ENCODE measurements around the gene HACL1. TPM values are rescaled to one million over a fixed set of nuclear protein-coding genes. Genes with fewer than 3 reads are reported as not detected.

The HACL1 gene
- total RNA-seq, 2 experiments from 2014 or later = 23.1 to 25.5 TPM

GRCh38 chr3:15513810-15514662 is 87.3 kb downstream of the HACL1 start:
- CTCF ChIA-PET = interaction anchor here (0.6 to 1.7 kb wide), 4 partner anchors 9 to 235 kb away, joined by 3 to 6 read pairs (median 3); no protein-coding TSS in a partner anchor
- POLR2A ChIA-PET = no interaction called here
- H3K27ac Mint-ChIP-seq = no peak overlapping the region
- no peak for DNase-seq
- H3K9me3 Mint-ChIP-seq = no peaks in the 10 kb centered on the region
- H3K36me3 Mint-ChIP-seq (ENCODE audit: low read depth) = no peaks in the 10 kb centered on the region
- peaks cover 3% of the 10 kb centered on the region for H3K27me3 Mint-ChIP-seq
- no peak overlapping the region for H3K4me3 Mint-ChIP-seq
- H3K4me1 Mint-ChIP-seq = peaks cover 13% of the 10 kb centered on the region

DNA sequence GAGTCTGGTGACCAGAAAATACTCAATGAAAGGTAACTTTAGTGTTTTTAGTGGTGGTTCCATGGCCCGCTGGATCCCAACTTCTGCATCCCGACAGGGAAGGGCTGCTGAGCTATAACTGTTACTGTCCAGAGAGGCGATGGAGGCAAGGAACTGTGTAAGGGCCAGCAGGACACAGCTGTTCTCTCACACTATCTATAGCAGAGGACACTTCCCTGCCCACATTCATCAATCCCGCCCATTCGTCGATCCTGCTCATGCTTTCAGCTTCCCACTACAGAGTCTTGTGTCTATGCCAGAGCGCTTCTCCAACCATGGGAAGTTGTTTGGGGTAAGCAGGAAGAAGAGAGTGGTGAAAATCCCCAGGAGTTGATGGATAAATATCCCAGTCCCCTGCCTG is 88.3 kb downstream of the HACL1 start:
- no peak for DNase-seq
- POLR2A ChIA-PET = no interaction called here
- Mint-ChIP-seq H3K27me3 (peaks cover 3% of the 10 kb centered on the region), H3K9me3 (no peaks in the 10 kb centered on the region), H3K4me1 (peaks cover 13% of the 10 kb centered on the region), H3K36me3 (ENCODE audit: low read depth) (no peaks in the 10 kb centered on the region), H3K27ac (no peak overlapping the region), H3K4me3 (no peak overlapping the region)
- CTCF ChIA-PET = interaction anchor here (1.0 kb wide), 1 partner anchor 16 kb away, joined by 3 read pairs; no protein-coding TSS in a partner anchor

- POLR2A ChIA-PET = no interaction called here
- H3K27me3 Mint-ChIP-seq = peaks cover 3% of the 10 kb centered on the region
- H3K36me3 Mint-ChIP-seq (ENCODE audit: low read depth) = no peaks in the 10 kb centered on the region
- H3K4me1 Mint-ChIP-seq = peaks cover 13% of the 10 kb centered on the region
- no peak overlapping the region for H3K27ac Mint-ChIP-seq
- no peaks in the 10 kb centered on the region for H3K9me3 Mint-ChIP-seq
- H3K4me3 Mint-ChIP-seq = no peak overlapping the region
- no peak for DNase-seq
- CTCF ChIA-PET = interaction anchor here (0.7 to 1.0 kb wide), 3 partner anchors 11 to 307 kb away, joined by 3 to 4 read pairs (median 4); no protein-coding TSS in a partner anchor
Measured at GRCh38 chr3:15512166-15512565, 89.2 kb downstream of the HACL1 start.

DNA sequence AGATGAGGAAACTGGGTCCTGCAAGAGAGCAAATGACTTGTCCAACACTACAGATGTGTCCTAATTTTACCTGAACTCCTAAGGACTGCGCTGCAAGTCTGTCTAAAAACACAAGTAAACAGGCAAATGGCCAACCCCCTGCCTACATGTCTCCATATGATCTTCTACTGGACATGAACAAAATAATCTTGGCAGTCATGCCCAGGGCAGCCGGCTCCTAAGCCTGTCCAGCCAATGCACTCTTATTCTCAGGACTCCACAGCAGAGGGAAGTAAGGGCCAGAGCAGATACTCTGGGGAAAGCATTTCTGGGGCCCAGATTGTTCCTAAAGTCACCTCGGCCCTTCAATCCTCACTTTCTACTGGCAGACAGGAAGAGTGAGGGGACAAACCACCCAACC is 90.2 kb downstream of the HACL1 start:
- H3K36me3 Mint-ChIP-seq (ENCODE audit: low read depth) = no peaks in the 10 kb centered on the region
- H3K27me3 Mint-ChIP-seq = peaks cover 3% of the 10 kb centered on the region
- H3K4me3 Mint-ChIP-seq = no peak overlapping the region
- no peak overlapping the region for H3K27ac Mint-ChIP-seq
- ChIA-PET POLR2A (no interaction called here), CTCF (no interaction called here)
- peaks cover 13% of the 10 kb centered on the region for H3K4me1 Mint-ChIP-seq
- no peaks in the 10 kb centered on the region for H3K9me3 Mint-ChIP-seq
- DNase-seq = no peak

Other genes with a start within 250 kb of the HACL1 start
- 10 to 100 TPM; 15.8 to 19.4 TPM for gene METTL6, start 174.0 kb downstream of the HACL1 start, total RNA-seq
- 10 to 100 TPM; 30.6 to 32.5 TPM for gene EAF1, start 174.0 kb downstream of the HACL1 start, total RNA-seq
- 1 to 10 TPM; 3.3 to 4.3 TPM for gene COLQ, start 79.9 kb downstream of the HACL1 start, total RNA-seq
- gene BTD, start 176 bp upstream of the HACL1 start, total RNA-seq = 1 to 10 TPM; 6.6 to 8.1 TPM
- 10 to 100 TPM; 33.9 to 39.0 TPM for gene ANKRD28, start 196.4 kb upstream of the HACL1 start, total RNA-seq

All from activated CD4-positive, alpha-beta T cell treated with anti-CD3 and anti-CD28 coated beads, Interleukin-2, amount 10 ng/mL, durations not matched to agents 7 days and 5 days (primary cell).